Right lobe of liver (tissue), 4 donors: ENCODE results near the gene SMYD1.

ENCODE experiments used
- CTCF ChIP-seq, 4 donors: fragments of 200-600 bp in 3 of 4; fragments of 450-650 bp in 1 of 4; IDR thresholded peaks; one replicate each; pipeline versions ENCODE4 v1.5.1 to v1.8.0; 2016 to 2022; ENCODE audit warnings: antibody characterized with exemption in 4 of 4, mild to moderate bottlenecking in 2 of 4
- POLR2A ChIP-seq: fragments of 450-650 bp; IDR thresholded peaks from one replicate; pipeline ENCODE4 v1.6.1; 2017; ENCODE audit warnings: antibody characterized with exemption, mild to moderate bottlenecking
- donor health status: DM: no; HTN: no; CAD: no.
- donor health status: DM: no; HTN: no; CAD: no.
- donor health status: DM: no; HTN: yes; CAD: no.

- TF ChIP-seq CTCF (IDR thresholded peaks at IDR 0.05) (no peak), POLR2A (no peak)
Measured at GRCh38 chr2:88022669-88022921, 45.0 kb upstream of the SMYD1 start.
